RWPE1 (cell line): ENCODE results near the gene LILRA6.
"Not testable (repeated sequence)": the region's sequence is repeated elsewhere in the genome, so short reads cannot be mapped to it uniquely, and the experiment has no call there.

ENCODE experiments used
- CTCF ChIA-PET: fragments of 350-600 bp; sonication (Branson Sonifier 250); formaldehyde crosslinking; extraction: SDS; loops from one replicate; lab custom pipeline; 2021; lab: Yijun Ruan, JAX
- POLR2A ChIA-PET: fragments of 400-600 bp; formaldehyde crosslinking; extraction: SDS; loops from one replicate; lab custom pipeline; 2020; ENCODE audit warnings: antibody characterized with exemption; ENCODE audit not compliant: low non-redundant PET; lab: Yijun Ruan, JAX
- DNase-seq: peaks from one replicate; pipeline ENCODE4 v3.0.0; 2012; ENCODE audit warnings: low spot score
- H3K27ac ChIP-seq: fragments of 450-650 bp; 2 replicates; pipeline ENCODE4 v1.5.1; 2017
- CTCF ChIP-seq: fragments of 450-650 bp; conservative IDR thresholded peaks from 2 replicates; pipeline ENCODE4 v1.5.1; 2017; ENCODE audit warnings: low read depth, mild to moderate bottlenecking

The LILRA6 gene

DNA sequence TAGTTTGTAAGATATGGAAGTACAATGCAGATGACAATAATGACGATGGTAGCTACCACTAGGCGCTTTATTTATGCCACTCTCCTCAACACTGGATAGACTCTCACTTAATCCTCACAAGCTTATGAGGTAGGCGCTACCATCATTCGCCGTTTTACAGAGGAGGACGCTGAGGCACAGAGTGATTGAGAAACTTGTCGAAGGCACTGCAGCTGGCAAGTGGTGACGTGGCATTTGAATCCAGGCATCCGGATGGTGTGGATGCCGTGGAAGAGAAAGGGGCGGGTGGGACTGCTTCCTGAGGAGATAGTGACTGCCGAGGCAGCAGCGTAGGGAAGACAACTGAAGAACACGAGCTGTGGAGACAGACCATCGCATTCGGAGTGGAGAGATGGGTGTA, 43.2 kb downstream of the LILRA6 start:
- peak overlapping the region; percentile 86 for H3K27ac ChIP-seq
- no peak for DNase-seq
- POLR2A ChIA-PET = interaction anchor here (1.4 kb wide), 1 partner anchor 9 kb away, joined by 4 read pairs; the partner anchor contains the start of gene MBOAT7
- TF ChIP-seq CTCF = no peak
- CTCF ChIA-PET = no interaction called here

DNA sequence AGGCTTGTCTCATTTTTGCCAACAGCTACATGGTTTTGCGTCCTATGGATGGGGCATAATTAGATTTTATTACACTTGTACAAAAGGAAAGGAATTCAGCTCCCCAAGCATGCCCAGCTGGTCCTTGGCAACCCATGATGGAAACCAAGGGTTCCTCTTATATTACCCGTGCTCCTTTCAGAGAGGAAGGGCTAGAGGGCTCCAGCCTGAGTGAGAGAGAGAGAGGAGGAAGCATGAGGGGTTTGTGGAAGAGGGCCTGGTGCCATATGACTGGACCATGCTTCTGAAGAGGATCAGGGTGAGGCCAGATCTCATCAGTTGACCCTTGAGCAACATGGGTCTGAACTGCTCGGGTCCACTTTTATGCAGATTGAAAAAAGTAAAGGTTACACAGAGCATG, 45.5 kb downstream of the LILRA6 start:
- CTCF ChIA-PET = no interaction called here
- no peak for DNase-seq
- POLR2A ChIA-PET = no interaction called here
- TF ChIP-seq CTCF = no peak
- peak overlapping the region; percentile 69 for H3K27ac ChIP-seq

GRCh38 chr19:54196536-54196935, 46.1 kb downstream of the LILRA6 start:
- CTCF ChIA-PET = no interaction called here
- no peak for TF ChIP-seq CTCF
- peak overlapping the region; percentile 65 for H3K27ac ChIP-seq
- POLR2A ChIA-PET = no interaction called here
- no peak for DNase-seq

DNA sequence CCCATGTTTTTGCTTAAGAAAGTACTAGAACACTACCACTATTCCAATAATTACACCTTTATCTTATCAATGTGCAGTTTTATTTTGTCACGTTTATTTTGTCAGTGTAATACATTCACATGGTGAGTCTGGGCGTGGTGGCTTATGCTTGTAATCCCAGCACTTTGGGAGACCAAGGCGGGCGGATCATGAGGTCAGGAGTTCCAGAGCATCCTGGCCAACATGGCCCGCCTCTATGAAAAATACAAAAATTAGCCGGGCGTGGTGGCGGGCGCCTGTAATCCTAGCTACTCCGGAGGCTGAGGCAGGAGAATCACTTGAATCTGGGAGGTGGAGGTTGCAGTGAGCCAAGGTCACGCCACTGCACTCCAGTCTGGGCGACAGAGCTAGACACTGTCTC, 48.1 kb downstream of the LILRA6 start:
- H3K27ac ChIP-seq, POLR2A ChIA-PET, CTCF ChIA-PET, DNase-seq: not testable (repeated sequence)

GRCh38 chr19:54193011-54193410, 49.6 kb downstream of the LILRA6 start:
- 0 out of 2 replicates have a peak overlapping the region, but pooled peaks have one; percentile 12 for H3K27ac ChIP-seq
- no peak for TF ChIP-seq CTCF
- POLR2A ChIA-PET = no interaction called here
- DNase-seq = no peak
- CTCF ChIA-PET = no interaction called here

DNA sequence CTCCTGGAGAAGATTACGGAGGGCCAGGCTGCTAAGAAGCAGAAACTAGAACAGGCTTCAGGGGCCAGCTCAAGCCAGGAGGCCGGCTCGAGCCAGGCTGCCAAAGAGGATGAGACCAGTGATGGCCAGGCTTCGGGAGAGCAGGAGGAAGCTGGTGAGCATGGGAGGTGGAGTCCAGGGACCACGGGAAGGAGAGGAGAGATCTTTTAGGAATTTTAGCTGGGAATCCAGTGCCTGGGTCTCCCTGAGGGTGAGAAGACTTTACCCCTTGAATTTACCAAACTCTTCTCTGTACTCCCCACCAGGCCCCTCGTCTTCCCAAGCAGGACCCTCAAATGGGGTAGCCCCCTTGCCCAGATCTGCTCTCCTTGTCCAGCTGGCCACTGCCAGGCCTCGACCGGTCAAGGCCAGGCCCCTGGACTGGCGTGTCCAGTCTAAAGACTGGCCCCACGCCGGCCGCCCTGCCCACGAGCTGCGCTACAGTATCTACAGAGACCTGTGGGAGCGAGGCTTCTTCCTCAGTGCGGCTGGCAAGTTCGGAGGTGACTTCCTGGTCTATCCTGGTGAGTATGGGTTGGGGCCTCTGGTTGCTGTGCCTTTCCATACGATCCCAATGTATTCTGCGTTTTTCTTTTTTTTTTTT, 50.7 kb downstream of the LILRA6 start:
- DNase-seq = no peak
- CTCF ChIA-PET = no interaction called here
- TF ChIP-seq CTCF = no peak
- POLR2A ChIA-PET = interaction anchor here (0.5 kb wide), 1 partner anchor 41 kb away, joined by 4 read pairs; no protein-coding TSS in a partner anchor
- peak overlapping the region; percentile 95 for H3K27ac ChIP-seq
